Tibial nerve (tissue), 4 donors: Measurements from ENCODE around the gene KIRREL3. TPM values are rescaled to one million over a fixed set of nuclear protein-coding genes. Genes with fewer than 3 reads are reported as not detected.

Source experiments
- DNase-seq, 2 donors: peaks; one replicate each; pipeline ENCODE4 v3.0.0-alpha.2; 2019; ENCODE audit warnings: low spot score in 2 of 2
- H3K27ac ChIP-seq, 4 donors: fragments of 200-600 bp; sonication (generic) in 3 of 4; one replicate each; pipeline ENCODE4 v1.5.1; 2017 to 2019; ENCODE audit warnings: mild to moderate bottlenecking in 1 of 4
- H3K27me3 ChIP-seq, 2 donors: fragments of 200-600 bp; sonication (generic) in 1 of 2; one replicate each; pipeline versions ENCODE4 v1.5.1 to v1.6.0; 2017 to 2019
- H3K36me3 ChIP-seq, 3 donors: fragments of 200-600 bp; sonication (generic); one replicate each; pipeline ENCODE4 v1.5.1; 2018 to 2019
- H3K4me1 ChIP-seq, 4 donors: fragments of 200-600 bp; sonication (generic) in 3 of 4; one replicate each; pipeline ENCODE4 v1.5.1; 2017 to 2019
- H3K4me3 ChIP-seq, 4 donors: fragments of 200-600 bp; sonication (generic) in 3 of 4; one replicate each; pipeline ENCODE4 v1.5.1; 2017 to 2019; ENCODE audit warnings: mild to moderate bottlenecking in 1 of 4, moderate library complexity in 1 of 4
- H3K9me3 ChIP-seq, 4 donors: fragments of 200-600 bp; sonication (generic) in 3 of 4; one replicate each; pipeline ENCODE4 v1.5.1; 2017 to 2019
- CTCF ChIP-seq, 5 experiments: fragments of 200-600 bp in 3 of 5; fragments of 450-650 bp in 2 of 5; sonication (generic) in 3 of 5; IDR thresholded peaks; one replicate each; pipeline ENCODE4 v1.5.1; 2016 to 2019; ENCODE audit warnings: antibody characterized with exemption in 5 of 5, mild to moderate bottlenecking in 3 of 5, moderate library complexity in 2 of 5
- EP300 ChIP-seq, 2 donors: sonication (generic); formaldehyde crosslinking; IDR thresholded peaks; one replicate each; pipeline ENCODE4 v1.6.1; 2017; ENCODE audit warnings: antibody characterized with exemption in 2 of 2, mild to moderate bottlenecking in 1 of 2
- POLR2A ChIP-seq, 2 donors: fragments of 450-650 bp; IDR thresholded peaks; one replicate each; pipeline ENCODE4 v1.6.1; 2017; ENCODE audit warnings: antibody characterized with exemption in 2 of 2, mild to moderate bottlenecking in 2 of 2, moderate library complexity in 2 of 2
- WGBS, 2 donors: methylation state at CpG; one replicate each; pipeline ENCODE4 v1.1.5; 2018; 5-methylcytosine and 5-hydroxymethylcytosine counted together
- total RNA-seq, 4 donors: library from RNA; depleted of rRNA; stranded (reverse); fragments of >200 nt; gene quantifications; one replicate each; pipeline ENCODE4 v1.1.0, GENCODE V29; 2016

Gene KIRREL3
- total RNA-seq, 4 donors from 2014 or later = not detected

GRCh38 chr11:126595560-126595959, 405.0 kb downstream of the KIRREL3 start:
- H3K4me3 ChIP-seq = no peak overlapping the region
- H3K27ac ChIP-seq = no peak overlapping the region
- TF ChIP-seq EP300 (IDR thresholded peaks at IDR 0.05) (no peak), POLR2A (IDR thresholded peaks at IDR 0.05) (no peak), CTCF (IDR thresholded peaks at IDR 0.05) (no peak)
- H3K4me1 ChIP-seq = no peaks in the 10 kb centered on the region
- H3K27me3 ChIP-seq = no peaks in the 10 kb centered on the region
- DNase-seq = no peak
- WGBS, 2 donors = 94 to 100% methylated on average over 3 of the region's 3 CpGs
- no peaks in the 10 kb centered on the region for H3K9me3 ChIP-seq
- H3K36me3 ChIP-seq = no peaks in the 10 kb centered on the region

GRCh38 chr11:126594921-126595367, 405.6 kb downstream of the KIRREL3 start:
- Histone ChIP-seq H3K27me3 (no peaks in the 10 kb centered on the region), H3K36me3 (no peaks in the 10 kb centered on the region), H3K4me3 (no peak overlapping the region), H3K27ac (no peak overlapping the region), H3K9me3 (no peaks in the 10 kb centered on the region), H3K4me1 (no peaks in the 10 kb centered on the region)
- WGBS, 2 donors = 78 to 84% methylated on average over 6 to 9 of the region's 9 CpGs
- TF ChIP-seq POLR2A (IDR thresholded peaks at IDR 0.05) = no peak
- no peak for TF ChIP-seq CTCF (IDR thresholded peaks at IDR 0.05)
- no peak for TF ChIP-seq EP300 (IDR thresholded peaks at IDR 0.05)
- DNase-seq = no peak

DNA sequence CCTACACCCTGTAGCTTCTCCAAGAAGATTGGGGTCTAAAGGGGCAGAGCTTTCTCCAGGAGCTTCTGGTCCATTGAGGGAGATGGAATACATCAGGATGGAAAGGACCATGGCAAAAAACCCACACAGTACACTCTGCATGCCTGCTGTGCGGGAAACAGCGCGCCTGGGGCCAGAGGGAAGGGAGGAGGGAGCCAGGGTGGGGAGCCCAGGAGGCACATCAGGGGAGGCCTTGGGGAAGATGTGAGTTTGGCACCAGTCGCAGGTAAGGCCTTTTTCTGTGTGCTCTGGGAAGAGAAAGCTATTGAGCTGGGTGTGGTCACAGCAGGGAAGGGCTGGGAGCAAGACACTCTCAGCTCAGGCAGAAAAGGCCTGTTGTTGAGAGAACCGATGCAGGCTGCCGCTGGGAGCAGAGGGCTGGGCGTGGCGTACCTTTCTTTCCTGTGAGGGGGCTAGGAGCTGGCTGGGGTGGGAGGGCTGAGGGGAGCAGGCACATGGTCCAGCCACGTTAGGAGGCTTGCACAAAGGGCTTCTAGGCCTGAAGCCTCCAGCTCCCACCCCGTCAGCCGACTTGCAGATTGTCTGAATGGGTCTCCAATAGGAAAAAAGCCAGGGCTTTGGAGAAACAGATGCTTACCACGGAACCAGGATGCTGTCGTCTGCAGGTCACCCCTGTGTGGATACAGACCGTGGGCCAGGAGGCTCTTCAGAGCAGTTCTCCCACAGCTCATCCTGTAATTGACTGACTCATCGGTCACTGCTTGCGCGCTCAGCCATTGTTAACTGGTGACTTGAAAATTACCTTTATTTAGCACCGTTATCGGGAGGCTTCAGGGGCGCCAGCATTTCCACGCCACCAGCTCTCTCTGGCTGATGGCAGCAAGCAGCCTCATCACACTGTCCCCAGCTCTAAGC, 407.8 kb downstream of the KIRREL3 start:
- Histone ChIP-seq H3K4me1 (no peaks in the 10 kb centered on the region), H3K36me3 (no peaks in the 10 kb centered on the region), H3K27me3 (no peaks in the 10 kb centered on the region), H3K9me3 (no peaks in the 10 kb centered on the region), H3K4me3 (no peak overlapping the region), H3K27ac (no peak overlapping the region)
- whole genome bisulfite sequencing, 2 donors = 76% methylated on average over 21 of the region's 21 CpGs
- DNase-seq = no peak
- TF ChIP-seq EP300 (IDR thresholded peaks at IDR 0.05) = no peak
- no peak for TF ChIP-seq POLR2A (IDR thresholded peaks at IDR 0.05)
- TF ChIP-seq CTCF (IDR thresholded peaks at IDR 0.05) = no peak

DNA sequence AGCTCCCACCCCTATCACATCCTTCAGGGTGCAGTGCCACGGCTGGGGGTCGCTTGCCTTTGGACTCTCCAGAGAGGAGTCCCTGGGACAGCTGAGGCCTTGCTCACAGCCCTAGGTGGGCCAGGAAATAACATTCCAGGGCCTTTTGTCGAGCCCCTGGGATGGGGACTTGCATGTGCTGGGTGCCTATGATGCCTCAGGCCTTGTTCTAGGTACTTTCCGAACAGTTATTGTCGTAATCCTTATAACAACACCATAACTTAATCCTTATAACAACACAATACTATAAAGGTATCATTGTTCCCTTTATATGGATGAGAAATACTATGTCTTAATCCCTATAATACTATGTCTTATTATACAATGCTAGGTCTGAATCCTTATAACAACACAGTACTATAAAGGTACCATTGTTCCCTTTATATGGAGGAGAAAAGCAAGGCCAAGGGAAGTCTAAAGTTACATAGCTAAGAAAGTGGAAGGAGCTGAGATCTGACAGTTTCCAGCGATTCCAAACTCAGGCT, 408.5 kb downstream of the KIRREL3 start:
- H3K4me3 ChIP-seq = no peak overlapping the region
- DNase-seq = no peak
- no peak for TF ChIP-seq EP300 (IDR thresholded peaks at IDR 0.05)
- no peak for TF ChIP-seq POLR2A (IDR thresholded peaks at IDR 0.05)
- TF ChIP-seq CTCF (IDR thresholded peaks at IDR 0.05) = no peak
- no peaks in the 10 kb centered on the region for H3K4me1 ChIP-seq
- H3K36me3 ChIP-seq = no peaks in the 10 kb centered on the region
- no peaks in the 10 kb centered on the region for H3K9me3 ChIP-seq
- H3K27me3 ChIP-seq = no peaks in the 10 kb centered on the region
- no peak overlapping the region for H3K27ac ChIP-seq
- 78 to 83% methylated on average over 6 of the region's 6 CpGs for WGBS, 2 donors

GRCh38 chr11:126589492-126589803, 411.1 kb downstream of the KIRREL3 start:
- Histone ChIP-seq H3K27me3 (no peaks in the 10 kb centered on the region), H3K4me3 (no peak overlapping the region), H3K9me3 (no peaks in the 10 kb centered on the region), H3K36me3 (no peaks in the 10 kb centered on the region), H3K4me1 (peaks cover 0 to 13% (median 0%) of the 10 kb centered on the region in 4 donors), H3K27ac (no peak overlapping the region)
- TF ChIP-seq EP300 (IDR thresholded peaks at IDR 0.05) = no peak
- no peak for TF ChIP-seq CTCF (IDR thresholded peaks at IDR 0.05)
- TF ChIP-seq POLR2A (IDR thresholded peaks at IDR 0.05) = no peak
- WGBS, 2 donors = 95 to 98% methylated on average over 4 of the region's 4 CpGs
- no peak for DNase-seq
